Measurements from ENCODE around the gene ATP11B.

DNA sequence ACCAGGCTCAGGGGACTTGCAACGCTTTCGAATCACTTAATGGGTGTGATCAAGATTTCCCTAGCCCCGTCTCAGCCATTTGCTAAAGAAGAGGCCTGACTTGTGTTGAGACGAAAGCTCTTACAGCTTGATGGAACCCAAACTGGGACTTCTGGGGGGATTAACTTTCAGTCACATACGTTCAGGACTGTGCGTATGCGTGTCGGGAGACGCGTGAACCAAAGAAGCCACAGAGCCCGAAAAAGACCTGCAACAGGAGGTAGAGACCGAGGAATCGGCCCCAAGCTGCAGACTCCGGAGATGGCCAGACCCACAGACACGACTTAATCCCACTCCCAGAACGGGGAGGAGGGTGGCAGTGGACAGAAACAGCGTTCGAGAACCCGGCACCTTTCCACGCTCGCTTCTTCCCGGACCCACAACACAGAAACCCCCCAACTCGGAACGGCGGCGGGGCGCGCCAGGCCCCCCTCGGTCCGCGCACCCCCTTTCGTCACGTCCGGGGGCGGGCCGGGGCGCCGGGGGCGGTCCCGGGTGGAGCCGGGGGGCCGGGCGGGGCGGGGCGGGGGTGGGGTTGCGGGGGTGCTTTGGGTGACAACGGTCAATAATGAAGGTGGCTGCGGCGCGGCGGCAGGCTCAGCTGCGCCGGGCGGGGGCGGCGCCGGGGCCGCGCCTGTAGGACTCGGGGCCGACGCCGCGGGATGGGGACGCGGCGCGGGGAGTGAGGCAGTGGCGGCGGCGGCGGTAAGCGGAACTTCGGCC lies at the start of gene ATP11B:
- TF ChIP-seq, protein P1, sequence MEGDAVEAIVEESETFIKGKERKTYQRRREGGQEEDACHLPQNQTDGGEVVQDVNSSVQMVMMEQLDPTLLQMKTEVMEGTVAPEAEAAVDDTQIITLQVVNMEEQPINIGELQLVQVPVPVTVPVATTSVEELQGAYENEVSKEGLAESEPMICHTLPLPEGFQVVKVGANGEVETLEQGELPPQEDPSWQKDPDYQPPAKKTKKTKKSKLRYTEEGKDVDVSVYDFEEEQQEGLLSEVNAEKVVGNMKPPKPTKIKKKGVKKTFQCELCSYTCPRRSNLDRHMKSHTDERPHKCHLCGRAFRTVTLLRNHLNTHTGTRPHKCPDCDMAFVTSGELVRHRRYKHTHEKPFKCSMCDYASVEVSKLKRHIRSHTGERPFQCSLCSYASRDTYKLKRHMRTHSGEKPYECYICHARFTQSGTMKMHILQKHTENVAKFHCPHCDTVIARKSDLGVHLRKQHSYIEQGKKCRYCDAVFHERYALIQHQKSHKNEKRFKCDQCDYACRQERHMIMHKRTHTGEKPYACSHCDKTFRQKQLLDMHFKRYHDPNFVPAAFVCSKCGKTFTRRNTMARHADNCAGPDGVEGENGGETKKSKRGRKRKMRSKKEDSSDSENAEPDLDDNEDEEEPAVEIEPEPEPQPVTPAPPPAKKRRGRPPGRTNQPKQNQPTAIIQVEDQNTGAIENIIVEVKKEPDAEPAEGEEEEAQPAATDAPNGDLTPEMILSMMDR (IDR thresholded peaks at IDR 0.05; ENCODE audit: poor library complexity) = no peak
- TF ChIP-seq EZH2 (IDR thresholded peaks at IDR 0.05; ENCODE audit: borderline replicate concordance) (no peak), EZH2phosphoT487 (IDR thresholded peaks at IDR 0.05; ENCODE audit: low read depth, severe bottlenecking, unreplicated experiment) (no peak)

Data from hepatocyte (in vitro differentiated cells).